HG02588 (cell line): ENCODE data around the gene AFAP1L2.

Experiments
- ATAC-seq: cut with Tn5 transposase; IDR thresholded peaks from one replicate; pipeline ENCODE4 v1.9.1; 2021; ENCODE audit warnings: mild to moderate bottlenecking, moderate library complexity; ENCODE audit not compliant: unreplicated experiment

The AFAP1L2 gene

GRCh38 chr10:114404171-114405010 lies at the start of gene AFAP1L2:
Gene AFAP1L2 (minus strand): TSS chr10:114404502. CDS start chr10:114404455, 47 bp downstream.
- ATAC-seq = no peak

DNA sequence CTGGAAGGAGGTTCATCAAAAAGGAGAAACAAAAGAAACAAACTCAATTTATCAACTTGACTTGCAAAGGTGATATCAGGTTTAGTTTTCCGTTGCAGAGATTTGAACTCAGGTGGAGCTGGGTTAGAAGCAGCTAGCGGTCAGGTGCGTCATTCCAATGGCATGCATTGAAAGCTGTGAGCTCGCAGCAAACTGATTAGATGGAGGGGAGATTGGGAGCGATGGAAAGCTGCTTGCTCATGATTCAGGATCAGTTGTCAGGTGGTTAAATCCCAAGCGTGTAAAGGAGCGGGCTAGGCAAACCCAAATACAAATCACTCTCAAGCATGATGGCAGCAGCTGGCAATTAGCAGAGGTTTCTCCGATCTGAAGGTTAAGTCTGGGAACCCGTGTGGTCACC lies 49.3 kb upstream of the AFAP1L2 start:
- ATAC-seq = no peak

GRCh38 chr10:114448897-114449296 lies 44.6 kb upstream of the AFAP1L2 start:
- no peak for ATAC-seq

- ATAC-seq = no peak
These were observed 41.0 kb upstream of the AFAP1L2 start for GRCh38 chr10:114445332-114445731.

DNA sequence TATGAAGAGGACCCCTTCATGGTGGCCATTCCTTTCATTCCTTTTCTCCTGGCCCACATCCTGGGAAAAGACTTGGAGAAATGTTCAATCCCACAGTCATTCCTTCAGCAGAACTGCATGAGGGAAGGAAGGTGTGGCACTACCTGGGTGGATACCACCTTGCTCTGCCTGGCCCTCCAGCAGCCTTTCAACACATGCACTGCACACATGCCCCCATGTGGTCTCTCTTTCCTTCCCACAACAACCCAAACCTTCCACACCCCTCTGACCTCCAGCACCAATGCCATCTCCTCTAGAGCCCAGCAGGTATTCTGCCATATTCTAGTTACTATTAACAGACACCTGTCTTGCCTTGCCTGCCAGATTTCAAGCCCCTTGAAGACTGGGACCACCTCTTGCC lies 40.5 kb upstream of the AFAP1L2 start:
- ATAC-seq = no peak

GRCh38 chr10:114442091-114442630 lies 37.9 kb upstream of the AFAP1L2 start:
- no peak for ATAC-seq

DNA sequence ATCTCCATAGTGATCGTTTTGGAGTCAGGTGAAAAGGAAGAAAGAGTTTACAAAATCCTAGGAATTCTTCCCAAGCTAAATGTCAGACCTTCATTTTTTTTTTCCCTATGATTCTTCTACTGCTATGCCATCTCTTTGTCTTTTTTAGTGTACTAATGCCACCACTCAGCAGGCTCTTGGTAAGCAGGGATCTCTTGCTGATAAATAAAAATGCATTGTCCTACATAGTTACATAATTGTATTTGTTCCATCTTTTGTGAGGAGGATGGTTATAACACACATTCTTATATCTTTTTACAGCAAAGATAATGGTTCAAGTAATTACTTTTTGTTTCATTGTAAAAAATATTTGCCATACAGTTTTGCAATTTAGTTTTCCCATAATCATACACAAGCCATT lies 36.8 kb upstream of the AFAP1L2 start:
- no peak for ATAC-seq

GRCh38 chr10:114437473-114438292 lies 33.4 kb upstream of the AFAP1L2 start:
- ATAC-seq = no peak

DNA sequence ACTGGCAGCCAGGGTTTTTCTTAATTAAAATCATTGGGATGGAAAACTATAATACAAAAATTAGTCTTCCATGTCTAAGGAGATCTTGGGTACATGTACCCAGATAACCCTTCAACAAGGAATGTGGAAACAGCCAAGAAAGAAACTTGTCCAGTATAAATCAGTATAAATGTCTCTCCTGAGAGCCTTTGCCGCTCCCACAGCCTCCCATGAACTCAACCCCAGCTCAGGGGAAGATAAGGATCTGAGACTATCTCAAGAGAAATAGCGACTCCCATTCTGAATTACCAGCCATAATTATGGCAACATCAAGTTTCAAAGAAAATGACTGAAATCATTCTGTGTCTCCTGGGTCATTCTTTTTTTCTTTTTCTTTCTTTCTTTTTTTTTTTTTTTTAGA lies 32.6 kb upstream of the AFAP1L2 start:
- no peak for ATAC-seq

DNA sequence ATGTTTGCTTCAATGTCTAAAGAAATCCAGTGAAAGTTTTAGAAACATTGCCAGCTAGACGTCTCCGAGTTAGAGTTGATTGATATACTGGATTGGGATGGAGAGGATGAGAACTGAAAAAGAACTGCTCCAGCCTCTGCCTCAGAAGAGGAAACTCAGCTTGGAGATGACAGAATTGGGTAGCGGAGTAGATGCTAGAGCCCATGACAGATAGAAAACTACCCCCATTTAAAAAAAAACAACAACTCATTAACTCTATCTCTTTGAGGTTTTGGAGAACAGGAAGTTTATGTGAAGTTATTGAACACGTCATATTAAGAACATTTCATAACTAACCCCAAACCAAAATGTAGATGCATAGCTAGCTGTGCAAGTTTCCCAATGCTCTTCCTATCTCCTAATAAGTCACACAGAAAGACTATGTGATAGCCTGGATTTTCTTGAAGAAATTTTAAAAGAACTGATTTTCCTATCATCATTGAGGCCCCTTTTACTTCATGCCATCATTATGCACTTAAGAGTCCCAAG lies 28.3 kb upstream of the AFAP1L2 start:
- no peak for ATAC-seq

GRCh38 chr10:114431414-114432135 lies 27.3 kb upstream of the AFAP1L2 start:
- no peak for ATAC-seq

- no peak for ATAC-seq
These were observed 26.5 kb upstream of the AFAP1L2 start for GRCh38 chr10:114430688-114431413.

GRCh38 chr10:114429581-114430335 lies 25.5 kb upstream of the AFAP1L2 start:
- ATAC-seq = no peak

DNA sequence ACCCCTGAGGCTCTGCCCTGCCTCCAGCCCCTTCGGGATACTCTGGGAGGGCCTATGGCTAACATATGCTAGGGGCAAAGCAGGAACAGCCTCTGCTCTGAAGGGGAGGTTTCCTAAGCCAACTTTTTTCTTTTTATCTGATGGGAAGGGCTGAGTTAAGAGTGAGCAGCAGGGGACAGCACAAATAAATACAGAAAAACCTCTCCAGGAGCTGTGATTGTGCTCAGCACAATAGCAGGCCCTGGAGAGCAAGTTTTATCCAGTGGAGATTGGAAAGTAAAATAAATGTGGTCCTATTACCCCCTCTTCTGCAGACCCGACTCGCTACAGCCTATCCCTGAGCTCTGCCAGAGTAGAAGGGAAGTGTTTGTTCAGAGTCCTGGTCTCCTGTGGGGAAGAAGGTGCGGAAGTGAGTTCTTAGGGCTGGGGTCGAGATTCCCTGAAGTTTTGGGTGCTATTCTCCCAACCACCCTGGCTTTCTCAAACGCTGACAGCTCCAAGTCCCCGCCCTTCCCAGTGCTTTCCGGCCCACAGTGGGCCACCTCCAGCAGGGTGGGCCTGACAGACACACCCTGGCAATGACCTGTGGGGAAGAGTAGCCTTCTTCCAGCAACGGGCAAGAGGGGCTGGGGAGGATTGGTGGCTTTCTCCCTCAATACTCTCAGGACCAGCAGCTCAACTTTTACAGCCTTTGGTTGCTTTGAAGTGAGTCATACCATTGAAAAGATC lies 23.0 kb upstream of the AFAP1L2 start:
- ATAC-seq = no peak

DNA sequence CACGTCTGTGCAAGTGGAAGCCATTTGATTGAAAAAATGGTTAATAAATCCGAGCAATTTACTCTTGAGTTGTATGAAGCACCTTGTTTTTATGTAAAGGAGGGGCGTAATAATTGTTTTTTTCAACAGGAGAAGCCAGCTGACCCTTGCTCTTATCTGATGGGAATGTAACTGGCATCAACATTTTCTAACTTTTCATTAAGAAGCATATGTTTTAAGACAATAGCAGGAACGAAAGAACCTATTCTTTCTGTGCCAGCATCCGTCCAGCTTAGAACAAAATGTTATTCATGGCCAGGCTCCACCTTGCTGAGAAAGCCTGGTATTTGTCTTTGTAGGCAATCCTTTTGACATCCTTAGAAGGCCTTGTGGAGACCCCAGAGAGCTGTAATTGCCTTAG lies 22.2 kb upstream of the AFAP1L2 start:
- no peak for ATAC-seq

DNA sequence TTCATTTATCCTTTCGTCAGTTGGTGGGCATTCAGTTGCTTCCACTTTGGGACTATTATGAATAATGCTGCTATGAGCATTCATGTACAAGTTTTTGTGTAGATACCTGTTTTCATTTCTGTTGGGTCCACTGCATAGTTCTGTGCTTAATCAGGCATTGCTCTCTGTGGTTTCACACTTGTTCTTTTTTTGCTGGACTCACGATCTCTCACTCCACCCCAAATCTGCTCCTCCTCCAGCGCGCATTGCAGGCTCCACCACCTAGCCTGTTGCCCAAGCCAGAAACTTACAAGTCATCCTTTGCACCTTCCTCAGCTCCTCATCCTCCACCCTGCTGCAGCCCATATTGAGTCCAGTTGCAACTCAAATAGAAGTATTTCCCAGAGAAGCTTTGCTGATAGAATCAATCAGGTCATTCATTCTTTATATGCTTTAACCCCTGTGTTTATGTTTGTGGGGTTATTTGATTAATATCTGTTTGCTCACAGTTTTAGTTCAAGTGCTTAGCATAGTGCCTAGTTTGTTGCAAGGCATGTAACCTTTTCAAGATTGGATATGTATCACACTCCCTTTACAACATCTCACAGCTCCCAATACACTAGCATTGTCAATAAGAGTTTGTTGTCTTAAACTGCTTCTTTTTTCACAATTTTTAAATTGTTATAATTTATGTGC lies 16.6 kb upstream of the AFAP1L2 start:
- ATAC-seq = no peak

DNA sequence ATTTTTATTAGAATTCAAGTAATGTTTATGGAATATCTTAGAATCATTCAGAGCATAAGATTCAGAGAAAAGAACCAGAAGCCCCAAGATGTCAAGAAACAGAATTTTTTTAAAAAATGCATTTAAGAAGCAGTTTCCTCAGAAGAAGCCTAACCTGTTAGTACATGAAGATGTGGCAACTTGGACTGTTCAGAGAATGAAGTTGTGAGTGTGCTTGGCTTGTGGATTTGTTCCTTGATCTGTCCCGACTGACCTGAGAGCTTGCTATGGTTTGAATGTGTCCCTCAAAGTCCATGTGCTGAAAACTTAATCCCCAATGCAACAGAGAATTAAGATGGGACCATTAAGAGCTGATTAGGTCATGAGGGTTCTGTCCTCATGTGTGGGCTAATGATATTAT lies 13.8 kb upstream of the AFAP1L2 start:
- no peak for ATAC-seq
